Liver (tissue), 3 donors: ENCODE data around the gene CARM1.

Experiments
- CTCF ChIP-seq: fragments of 150-350 bp; IDR thresholded peaks from 2 replicates; pipeline ENCODE4 v1.5.1; 2017; ENCODE audit warnings: improper control_type of control experiment, low read depth, low read length; ENCODE audit not compliant: missing input control
- FOXA1 ChIP-seq: IDR thresholded peaks from 2 replicates; pipeline ENCODE4 v1.6.1; 2016; ENCODE audit warnings: antibody characterized with exemption
- GABPA ChIP-seq, 2 donors: IDR thresholded peaks in 1 of 2; conservative IDR thresholded peaks in 1 of 2; 2 replicates each; pipeline ENCODE4 v1.6.1; 2016; ENCODE audit warnings: antibody characterized with exemption in 2 of 2, mild to moderate bottlenecking in 1 of 2, moderate library complexity in 1 of 2
- REST ChIP-seq: IDR thresholded peaks from 2 replicates; pipeline ENCODE4 v1.6.1; 2016; ENCODE audit warnings: antibody characterized with exemption, mild to moderate bottlenecking
- donor health status: healthy.
- donor health status: healthy.

- TF ChIP-seq FOXA1 (no peak), CTCF (no peak), REST (peak; percentile 9), GABPA (IDR thresholded peaks at IDR 0.05 in 1 of 2, conservative IDR thresholded peaks at IDR 0.05 in 1 of 2) (peak in 1 of 2 donors; percentile 71)
These were observed 34.6 kb upstream of the CARM1 start for GRCh38 chr19:10836479-10837330.
